SW480 (cell line): ENCODE results near the gene RRP7A.
"Not testable (repeated sequence)": the region's sequence is repeated elsewhere in the genome, so short reads cannot be mapped to it uniquely, and the experiment has no call there.

Source experiments
- DNase-seq: peaks from one replicate; pipeline ENCODE4 v3.0.0-alpha.2; 2016; ENCODE audit warnings: low spot score

Gene RRP7A

GRCh38 chr22:42536166-42536565 is 16.6 kb upstream of the RRP7A start:
- DNase-seq, result no peak

- not testable (repeated sequence) for DNase-seq
These were observed 15.6 kb upstream of the RRP7A start for GRCh38 chr22:42535082-42535731.

GRCh38 chr22:42533638-42533977 is 14.0 kb upstream of the RRP7A start:
- no peak for DNase-seq

- not testable (repeated sequence) for DNase-seq
These were observed 11.9 kb upstream of the RRP7A start for GRCh38 chr22:42531401-42532084.

- DNase-seq, result not testable (repeated sequence)
These were observed 9.8 kb upstream of the RRP7A start for GRCh38 chr22:42529435-42529834.

- no peak for DNase-seq
These were observed 9.2 kb upstream of the RRP7A start for GRCh38 chr22:42528591-42529307.

- no peak for DNase-seq
These were observed 3.0 kb upstream of the RRP7A start for GRCh38 chr22:42522546-42522945.

- no peak for DNase-seq
These were observed 1.6 kb upstream of the RRP7A start for GRCh38 chr22:42521228-42521546.

- not testable (repeated sequence) for DNase-seq
These were observed 715 bp downstream of the RRP7A start for GRCh38 chr22:42518638-42519524.

GRCh38 chr22:42517103-42517502 is 2.5 kb downstream of the RRP7A start:
- not testable (repeated sequence) for DNase-seq

- no peak for DNase-seq
These were observed 3.7 kb downstream of the RRP7A start for GRCh38 chr22:42515896-42516295.

- not testable (repeated sequence) for DNase-seq
These were observed 4.3 kb downstream of the RRP7A start for GRCh38 chr22:42515304-42515703.

- DNase-seq, result not testable (repeated sequence)
These were observed 5.3 kb downstream of the RRP7A start for GRCh38 chr22:42514331-42514730.

GRCh38 chr22:42512273-42512990 is 7.2 kb downstream of the RRP7A start:
- not testable (repeated sequence) for DNase-seq

GRCh38 chr22:42511401-42511891 is 8.2 kb downstream of the RRP7A start:
- DNase-seq, result no peak

- no peak for DNase-seq
These were observed 10.0 kb downstream of the RRP7A start for GRCh38 chr22:42509548-42509947.

GRCh38 chr22:42508975-42509364 is 10.6 kb downstream of the RRP7A start:
- DNase-seq, result not testable (repeated sequence)

- not testable (repeated sequence) for DNase-seq
These were observed 11.1 kb downstream of the RRP7A start for GRCh38 chr22:42508327-42508974.

- DNase-seq, result no peak
These were observed 18.8 kb downstream of the RRP7A start for GRCh38 chr22:42500836-42501179.

GRCh38 chr22:42500161-42500835 is 19.3 kb downstream of the RRP7A start:
- DNase-seq, result peak; percentile 73
